Endodermal cell (in vitro differentiated cells): Measurements from ENCODE around the gene SLC2A11. TPM values are rescaled to one million over a fixed set of nuclear protein-coding genes. Genes with fewer than 3 reads are reported as not detected.

ENCODE experiments used
- DNase-seq: peaks from one replicate; pipeline ENCODE4 v3.0.0-alpha.2; 2017
- H3K27ac ChIP-seq: 2 replicates; pipeline ENCODE4 v1.5.1; 2013; ENCODE audit warnings: mild to moderate bottlenecking, low read depth, low read length, moderate library complexity
- H3K27me3 ChIP-seq: 2 replicates; pipeline ENCODE4 v1.6.1; 2013; ENCODE audit warnings: mild to moderate bottlenecking, low read length, moderate library complexity; ENCODE audit not compliant: insufficient read depth, control insufficient read depth, poor library complexity, severe bottlenecking
- H3K36me3 ChIP-seq: 2 replicates; pipeline ENCODE4 v1.7.0; 2013; ENCODE audit warnings: mild to moderate bottlenecking, low read length, moderate library complexity; ENCODE audit not compliant: control insufficient read depth, insufficient read depth
- H3K4me1 ChIP-seq: one replicate; pipeline ENCODE4 v1.7.0; 2013; ENCODE audit warnings: low read length; ENCODE audit not compliant: control insufficient read depth, insufficient read depth
- H3K4me3 ChIP-seq: 2 replicates; pipeline ENCODE4 v1.5.1; 2013; ENCODE audit warnings: mild to moderate bottlenecking, low read length, moderate library complexity
- H3K9ac ChIP-seq: 2 replicates; pipeline ENCODE4 v1.6.1; 2013; ENCODE audit warnings: mild to moderate bottlenecking, low read length, moderate library complexity; ENCODE audit not compliant: poor library complexity, severe bottlenecking; ENCODE audit errors: extremely low read depth
- H3K9me3 ChIP-seq: 2 replicates; pipeline ENCODE4 v1.6.1; 2013; ENCODE audit warnings: mild to moderate bottlenecking, low read length, moderate library complexity; ENCODE audit not compliant: control insufficient read depth
- H3K27ac Mint-ChIP-seq: 2 replicates; pipeline ENCODE4 v1.8.0; 2020; ENCODE audit warnings: mixed read lengths
- H3K27me3 Mint-ChIP-seq: 2 replicates; pipeline ENCODE4 v1.8.0; 2021; ENCODE audit warnings: mild to moderate bottlenecking, mixed read lengths; ENCODE audit not compliant: insufficient read depth
- H3K36me3 Mint-ChIP-seq: 2 replicates; pipeline ENCODE4 v1.8.0; 2020; ENCODE audit warnings: low read depth, mixed read lengths
- H3K4me1 Mint-ChIP-seq: 2 replicates; pipeline ENCODE4 v1.8.0; 2020; ENCODE audit warnings: mixed read lengths
- H3K4me3 Mint-ChIP-seq: 2 replicates; pipeline ENCODE4 v1.8.0; 2020; ENCODE audit warnings: mild to moderate bottlenecking, moderate library complexity, mixed read lengths
- H3K9me3 Mint-ChIP-seq: 2 replicates; pipeline ENCODE4 v1.8.0; 2020; ENCODE audit warnings: mild to moderate bottlenecking, mixed read lengths
- WGBS, 2 experiments: methylation state at CpG; one replicate each; pipeline versions ENCODE4 v1.1.5 to v1.1.7; 2013; ENCODE audit warnings: missing lambda C conversion rate in 2 of 2, mixed read lengths in 1 of 2; ENCODE audit not compliant: insufficient coverage in 1 of 2, insufficient read length in 1 of 2; 5-methylcytosine and 5-hydroxymethylcytosine counted together
- total RNA-seq, 2 donors: library from RNA; stranded (reverse); fragmentation: NEBNext Ultra II Directional in 1 of 2; extraction: Animal tissue kit (Norgen Biotek cat#: 25700) in 1 of 2; gene quantifications; 2 replicates in 1 of 2; 3 replicates in 1 of 2; pipeline ENCODE4 v1.2.1, GENCODE V29; 2021
- TF ChIP-seq, protein P1 (sequence below): fragments of 200-600 bp; sonication (generic); conservative IDR thresholded peaks from 2 replicates; pipeline ENCODE4 v1.5.0; 2021; ENCODE audit warnings: antibody characterized with exemption, mild to moderate bottlenecking

Gene SLC2A11
- total RNA-seq, 2 donors from 2014 or later = 13.1 to 14.8 TPM

DNA sequence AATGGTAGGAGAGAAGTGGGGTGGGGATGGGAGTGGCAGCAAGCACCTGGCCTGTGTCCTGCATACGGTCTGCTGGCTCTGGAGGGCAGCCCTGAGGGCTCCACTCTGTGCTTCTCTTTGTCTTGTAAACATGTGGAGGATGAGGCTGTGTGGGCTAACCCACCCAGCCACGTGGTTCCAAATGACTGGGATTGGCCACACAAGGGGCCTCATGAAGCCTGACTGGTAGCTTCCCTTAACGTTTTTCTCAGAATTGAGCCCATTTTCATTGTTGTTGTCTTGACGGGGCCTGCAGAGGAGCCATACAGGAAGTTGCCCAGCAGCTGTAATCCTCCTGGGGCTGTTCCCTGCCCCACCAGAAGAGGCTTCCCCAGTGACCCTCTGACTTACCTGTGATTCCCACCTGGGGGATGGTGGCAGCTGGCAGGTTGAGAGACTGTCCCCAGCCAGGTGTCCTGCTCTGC, 36.9 kb upstream of the SLC2A11 start:
- Histone ChIP-seq H3K27me3 (no peaks in the 10 kb centered on the region), H3K4me1 (no peaks in the 10 kb centered on the region), H3K4me3 (no peak overlapping the region), H3K9me3 (no peaks in the 10 kb centered on the region), H3K9ac (no peak overlapping the region), H3K36me3 (peaks cover 82% of the 10 kb centered on the region), H3K27ac (no peak overlapping the region)
- TF ChIP-seq, protein P1, sequence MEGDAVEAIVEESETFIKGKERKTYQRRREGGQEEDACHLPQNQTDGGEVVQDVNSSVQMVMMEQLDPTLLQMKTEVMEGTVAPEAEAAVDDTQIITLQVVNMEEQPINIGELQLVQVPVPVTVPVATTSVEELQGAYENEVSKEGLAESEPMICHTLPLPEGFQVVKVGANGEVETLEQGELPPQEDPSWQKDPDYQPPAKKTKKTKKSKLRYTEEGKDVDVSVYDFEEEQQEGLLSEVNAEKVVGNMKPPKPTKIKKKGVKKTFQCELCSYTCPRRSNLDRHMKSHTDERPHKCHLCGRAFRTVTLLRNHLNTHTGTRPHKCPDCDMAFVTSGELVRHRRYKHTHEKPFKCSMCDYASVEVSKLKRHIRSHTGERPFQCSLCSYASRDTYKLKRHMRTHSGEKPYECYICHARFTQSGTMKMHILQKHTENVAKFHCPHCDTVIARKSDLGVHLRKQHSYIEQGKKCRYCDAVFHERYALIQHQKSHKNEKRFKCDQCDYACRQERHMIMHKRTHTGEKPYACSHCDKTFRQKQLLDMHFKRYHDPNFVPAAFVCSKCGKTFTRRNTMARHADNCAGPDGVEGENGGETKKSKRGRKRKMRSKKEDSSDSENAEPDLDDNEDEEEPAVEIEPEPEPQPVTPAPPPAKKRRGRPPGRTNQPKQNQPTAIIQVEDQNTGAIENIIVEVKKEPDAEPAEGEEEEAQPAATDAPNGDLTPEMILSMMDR = no peak
- H3K4me3 Mint-ChIP-seq = no peak overlapping the region
- DNase-seq = peak; percentile 55
- no peaks in the 10 kb centered on the region for H3K27me3 Mint-ChIP-seq
- H3K4me1 Mint-ChIP-seq = no peaks in the 10 kb centered on the region
- peak overlapping the region; percentile 61 for H3K27ac Mint-ChIP-seq
- H3K36me3 Mint-ChIP-seq = peaks cover 89% of the 10 kb centered on the region
- 80 to 81% methylated on average over 3 to 4 of the region's 4 CpGs for WGBS, 2 experiments
- H3K9me3 Mint-ChIP-seq = no peaks in the 10 kb centered on the region

GRCh38 chr22:23822101-23822671, 35.5 kb upstream of the SLC2A11 start:
- no peak overlapping the region for H3K9ac ChIP-seq

DNA sequence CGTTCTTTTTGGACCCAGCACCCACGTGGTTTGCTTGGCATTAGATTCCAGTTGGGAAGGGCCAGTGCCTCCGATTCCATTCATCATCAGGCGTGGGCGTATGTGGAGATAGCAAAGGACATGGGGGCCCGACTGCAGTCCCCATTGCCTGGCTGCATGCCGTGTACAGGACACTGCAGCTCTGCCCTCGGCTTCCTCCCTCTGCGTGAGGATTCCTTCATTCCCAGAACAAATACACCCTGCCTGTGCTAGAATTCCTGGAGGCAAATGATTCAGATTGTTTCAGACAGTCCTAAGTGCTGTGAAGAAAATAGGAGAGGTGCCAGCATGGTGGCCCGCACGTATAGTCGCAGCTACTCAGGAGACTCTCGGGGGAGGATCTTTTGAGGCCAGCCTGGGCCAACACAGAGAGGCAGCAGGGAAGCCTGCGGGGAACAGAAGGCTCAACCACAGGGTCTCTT, 34.3 kb upstream of the SLC2A11 start:
- peaks cover 78% of the 10 kb centered on the region for H3K36me3 ChIP-seq
- H3K9ac ChIP-seq = no peak overlapping the region
- H3K4me1 Mint-ChIP-seq = no peaks in the 10 kb centered on the region
- H3K4me1 ChIP-seq = no peaks in the 10 kb centered on the region
- no peak overlapping the region for H3K4me3 Mint-ChIP-seq
- H3K27ac Mint-ChIP-seq = no peak overlapping the region
- no peak overlapping the region for H3K27ac ChIP-seq
- no peak overlapping the region for H3K4me3 ChIP-seq
- H3K9me3 ChIP-seq = no peaks in the 10 kb centered on the region
- WGBS, 2 experiments = 90 to 96% methylated on average over 12 to 14 of the region's 14 CpGs
- no peak for DNase-seq
- no peaks in the 10 kb centered on the region for H3K27me3 Mint-ChIP-seq
- TF ChIP-seq, protein P1 = no peak
- no peaks in the 10 kb centered on the region for H3K9me3 Mint-ChIP-seq
- H3K36me3 Mint-ChIP-seq = peaks cover 82% of the 10 kb centered on the region
- no peaks in the 10 kb centered on the region for H3K27me3 ChIP-seq

More at GRCh38 chr22:23822101-23822671, 35.5 kb upstream of the SLC2A11 start:
- H3K36me3 Mint-ChIP-seq = peaks cover 84% of the 10 kb centered on the region
- Histone ChIP-seq H3K4me1 (no peaks in the 10 kb centered on the region), H3K27ac (no peak overlapping the region), H3K4me3 (no peak overlapping the region), H3K27me3 (no peaks in the 10 kb centered on the region), H3K9me3 (no peaks in the 10 kb centered on the region), H3K36me3 (peaks cover 80% of the 10 kb centered on the region)
- no peaks in the 10 kb centered on the region for H3K27me3 Mint-ChIP-seq
- DNase-seq = no peak
- peak overlapping the region; percentile 79 for H3K27ac Mint-ChIP-seq
- no peak overlapping the region for H3K4me3 Mint-ChIP-seq
- WGBS, 2 experiments = 77 to 95% methylated on average over 3 to 6 of the region's 6 CpGs
- TF ChIP-seq, protein P1 = no peak
- no peaks in the 10 kb centered on the region for H3K9me3 Mint-ChIP-seq
- no peaks in the 10 kb centered on the region for H3K4me1 Mint-ChIP-seq
